HEK293 (cell line): Measurements from ENCODE around the gene DPPA4.

Experiments used
- TCF7L2 ChIP-seq: IDR thresholded peaks from 2 replicates; pipeline ENCODE4 v1.6.1; 2011; ENCODE audit warnings: low read depth, mild to moderate bottlenecking, inconsistent platforms, low read length, moderate library complexity, borderline replicate concordance
- ZNF112 ChIP-seq: fragments of 450-650 bp; formaldehyde crosslinking; IDR thresholded peaks from 2 replicates; pipeline ENCODE4 v1.5.0; 2017; ENCODE audit warnings: missing biosample characterization, missing genetic modification characterization
- ZNF24 ChIP-seq: fragments of 450-650 bp; formaldehyde crosslinking; IDR thresholded peaks from 2 replicates; pipeline ENCODE4 v1.5.1; 2016; ENCODE audit warnings: missing biosample characterization, missing genetic modification characterization
- ZNF350 ChIP-seq: fragments of 450-650 bp; formaldehyde crosslinking; IDR thresholded peaks from 2 replicates; pipeline ENCODE4 v1.5.0; 2017; ENCODE audit warnings: missing biosample characterization, mild to moderate bottlenecking, missing genetic modification characterization
- ZNF510 ChIP-seq: fragments of 450-650 bp; formaldehyde crosslinking; IDR thresholded peaks from 2 replicates; pipeline ENCODE4 v1.5.1; 2018; ENCODE audit warnings: mild to moderate bottlenecking, missing genetic modification characterization, missing biosample characterization; ENCODE audit not compliant: insufficient replicate concordance
- ZSCAN16 ChIP-seq: fragments of 450-650 bp; formaldehyde crosslinking; IDR thresholded peaks from 2 replicates; pipeline ENCODE4 v1.5.1; 2016; ENCODE audit warnings: missing biosample characterization, missing genetic modification characterization
- TF ChIP-seq, protein P1 (sequence below): fragments of 450-650 bp; formaldehyde crosslinking; IDR thresholded peaks from 2 replicates; pipeline ENCODE4 v1.5.1; 2016; ENCODE audit warnings: missing biosample characterization, missing genetic modification characterization
- TF ChIP-seq, protein P2 (sequence below): fragments of 450-650 bp; formaldehyde crosslinking; IDR thresholded peaks from 2 replicates; pipeline ENCODE4 v1.5.1; 2016; ENCODE audit warnings: missing biosample characterization, missing genetic modification characterization

DNA sequence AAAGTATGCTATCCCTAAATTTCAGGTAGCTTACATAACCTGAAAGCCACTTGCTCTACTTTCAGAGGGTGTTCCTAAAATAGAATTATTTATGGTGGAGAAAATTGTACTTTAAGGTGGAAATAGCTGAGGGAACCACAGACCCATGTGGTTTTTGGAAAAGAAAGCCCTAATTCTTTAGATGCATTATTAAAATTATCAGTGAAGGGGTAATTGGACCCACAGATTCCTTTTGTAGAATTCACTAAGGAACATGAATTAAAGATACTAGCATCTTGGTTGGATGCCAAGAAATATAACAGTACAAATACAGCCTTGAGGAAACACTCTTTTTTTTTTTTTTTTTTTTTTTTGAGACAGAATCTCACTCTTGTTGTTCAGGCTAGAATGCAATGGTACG is 58.8 kb downstream of the DPPA4 start:
- TF ChIP-seq, protein P1, sequence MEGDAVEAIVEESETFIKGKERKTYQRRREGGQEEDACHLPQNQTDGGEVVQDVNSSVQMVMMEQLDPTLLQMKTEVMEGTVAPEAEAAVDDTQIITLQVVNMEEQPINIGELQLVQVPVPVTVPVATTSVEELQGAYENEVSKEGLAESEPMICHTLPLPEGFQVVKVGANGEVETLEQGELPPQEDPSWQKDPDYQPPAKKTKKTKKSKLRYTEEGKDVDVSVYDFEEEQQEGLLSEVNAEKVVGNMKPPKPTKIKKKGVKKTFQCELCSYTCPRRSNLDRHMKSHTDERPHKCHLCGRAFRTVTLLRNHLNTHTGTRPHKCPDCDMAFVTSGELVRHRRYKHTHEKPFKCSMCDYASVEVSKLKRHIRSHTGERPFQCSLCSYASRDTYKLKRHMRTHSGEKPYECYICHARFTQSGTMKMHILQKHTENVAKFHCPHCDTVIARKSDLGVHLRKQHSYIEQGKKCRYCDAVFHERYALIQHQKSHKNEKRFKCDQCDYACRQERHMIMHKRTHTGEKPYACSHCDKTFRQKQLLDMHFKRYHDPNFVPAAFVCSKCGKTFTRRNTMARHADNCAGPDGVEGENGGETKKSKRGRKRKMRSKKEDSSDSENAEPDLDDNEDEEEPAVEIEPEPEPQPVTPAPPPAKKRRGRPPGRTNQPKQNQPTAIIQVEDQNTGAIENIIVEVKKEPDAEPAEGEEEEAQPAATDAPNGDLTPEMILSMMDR = no peak
- TF ChIP-seq, protein P2, sequence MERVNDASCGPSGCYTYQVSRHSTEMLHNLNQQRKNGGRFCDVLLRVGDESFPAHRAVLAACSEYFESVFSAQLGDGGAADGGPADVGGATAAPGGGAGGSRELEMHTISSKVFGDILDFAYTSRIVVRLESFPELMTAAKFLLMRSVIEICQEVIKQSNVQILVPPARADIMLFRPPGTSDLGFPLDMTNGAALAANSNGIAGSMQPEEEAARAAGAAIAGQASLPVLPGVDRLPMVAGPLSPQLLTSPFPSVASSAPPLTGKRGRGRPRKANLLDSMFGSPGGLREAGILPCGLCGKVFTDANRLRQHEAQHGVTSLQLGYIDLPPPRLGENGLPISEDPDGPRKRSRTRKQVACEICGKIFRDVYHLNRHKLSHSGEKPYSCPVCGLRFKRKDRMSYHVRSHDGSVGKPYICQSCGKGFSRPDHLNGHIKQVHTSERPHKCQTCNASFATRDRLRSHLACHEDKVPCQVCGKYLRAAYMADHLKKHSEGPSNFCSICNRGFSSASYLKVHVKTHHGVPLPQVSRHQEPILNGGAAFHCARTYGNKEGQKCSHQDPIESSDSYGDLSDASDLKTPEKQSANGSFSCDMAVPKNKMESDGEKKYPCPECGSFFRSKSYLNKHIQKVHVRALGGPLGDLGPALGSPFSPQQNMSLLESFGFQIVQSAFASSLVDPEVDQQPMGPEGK (tag by site-specific recombination) = no peak
- TF ChIP-seq TCF7L2 = no peak
- TF ChIP-seq ZNF510 (tag by site-specific recombination) = no peak
- TF ChIP-seq ZNF112 (tag by site-specific recombination) = no peak
- TF ChIP-seq ZSCAN16 (tag by site-specific recombination) = no peak
- TF ChIP-seq ZNF24 = no peak
- TF ChIP-seq ZNF350 = no peak
